ENCODE data around the gene TRIM41. TPM values are rescaled to one million over a fixed set of nuclear protein-coding genes. Genes with fewer than 3 reads are reported as not detected.
A peak's percentile ranks its signal among the peaks of the same experiment; 100 is the strongest.

The TRIM41 gene
- total and polyA plus RNA-seq, 2 of the 13 experiments (the other 11 are each of a cell fraction or from before 2014, with no cell fraction given), result 10.2 to 16.7 TPM

GRCh38 chr5:181190711-181191525, 32.2 kb upstream of the TRIM41 start (continued):
- TF ChIP-seq HMG20B (CRISPR knock-in tag; conservative IDR thresholded peaks at IDR 0.05) (0 out of 2 replicates have a peak, but pooled peaks have one; percentile 9), TFAP4 (IDR thresholded peaks at IDR 0.05; ENCODE audit: borderline replicate concordance, low read depth) (no peak), ATF5 (CRISPR knock-in tag; IDR thresholded peaks at IDR 0.05; ENCODE audit: low read depth) (no peak), ZNF414 (CRISPR knock-in tag; IDR thresholded peaks at IDR 0.05) (no peak), HNRNPH1 (optimal IDR thresholded peaks at IDR 0.05; ENCODE audit: low read depth, low read length) (no peak), ZBTB38 (CRISPR knock-in tag; IDR thresholded peaks at IDR 0.05) (no peak), TEAD3 (CRISPR knock-in tag; optimal IDR thresholded peaks at IDR 0.05; ENCODE audit: borderline replicate concordance) (no peak), TARDBP (CRISPR knock-in tag; IDR thresholded peaks at IDR 0.05) (no peak), SRSF4 (IDR thresholded peaks at IDR 0.05; ENCODE audit: low read depth, low read length, poor library complexity, severe bottlenecking) (no peak), KDM1A (CRISPR knock-in tag; IDR thresholded peaks at IDR 0.05) (no peak), ZKSCAN1 (IDR thresholded peaks at IDR 0.05; ENCODE audit: low read length) (no peak), ZNF550 (CRISPR knock-in tag; IDR thresholded peaks at IDR 0.05; ENCODE audit: borderline replicate concordance) (no peak), JUND (CRISPR knock-in tag; IDR thresholded peaks at IDR 0.05) (no peak), PLSCR1 (CRISPR knock-in tag; IDR thresholded peaks at IDR 0.05; ENCODE audit: borderline replicate concordance) (peak; percentile 35; the same call in 1 of the 2 replicates), ZNF740 (CRISPR knock-in tag; IDR thresholded peaks at IDR 0.05) (no peak), JUNB (CRISPR knock-in tag; IDR thresholded peaks at IDR 0.05; ENCODE audit: borderline replicate concordance) (no peak), ZNF792 (CRISPR knock-in tag; IDR thresholded peaks at IDR 0.05) (no peak), TAF15 (IDR thresholded peaks at IDR 0.05; ENCODE audit: low read depth, low read length, poor library complexity, severe bottlenecking) (peak; percentile 27), PRMT3 (CRISPR knock-in tag; IDR thresholded peaks at IDR 0.05; ENCODE audit: borderline replicate concordance, low read depth) (peak; percentile 64; the same call in 1 of the 2 replicates), ZNF253 (CRISPR knock-in tag; IDR thresholded peaks at IDR 0.05; ENCODE audit: borderline replicate concordance) (no peak), NR3C1 (CRISPR knock-in tag; IDR thresholded peaks at IDR 0.05) (no peak), TCF7L2 (IDR thresholded peaks at IDR 0.05; ENCODE audit: low read depth, low read length) (no peak), ZNF558 (CRISPR knock-in tag; IDR thresholded peaks at IDR 0.05; ENCODE audit: borderline replicate concordance) (no peak), PRPF4 (IDR thresholded peaks at IDR 0.05; ENCODE audit: low read depth, low read length, poor library complexity, severe bottlenecking) (no peak), KAT2B (IDR thresholded peaks at IDR 0.05; ENCODE audit: borderline replicate concordance, low read depth, low read length) (no peak)
